HEK293 (cell line): ENCODE measurements around the gene EIF4G1.

Experiments used
- CTCF ChIA-PET: fragments of 350-600 bp; formaldehyde crosslinking; extraction: SDS; loops from one replicate; lab custom pipeline; 2021; ENCODE audit warnings: antibody characterized with exemption; lab: Yijun Ruan, JAX
- POLR2A ChIA-PET: fragments of 300-600 bp; formaldehyde crosslinking; extraction: SDS; loops from one replicate; lab custom pipeline; 2020; ENCODE audit warnings: antibody characterized with exemption, inconsistent platforms; lab: Yijun Ruan, JAX
- H3K27ac ChIP-seq: fragments of 200-500 bp; sonication (Bioruptor generic); 2 replicates; pipeline ENCODE4 v1.5.1; 2014; ENCODE audit warnings: low read depth, low read length, control low read depth, inconsistent platforms; ENCODE audit errors: extremely low read depth
- H3K36me3 ChIP-seq, 2 experiments: fragments of 200-500 bp in 1 of 2; sonication (Bioruptor generic) in 1 of 2; 1 replicate in 1 of 2; 2 replicates in 1 of 2; pipeline ENCODE4 v1.5.1; 2014 to 2017; ENCODE audit warnings: inconsistent platforms in 2 of 2, low read length in 2 of 2; ENCODE audit not compliant: control insufficient read depth in 2 of 2, insufficient read depth in 1 of 2
- H3K4me1 ChIP-seq: fragments of 200-500 bp; sonication (Bioruptor generic); 2 replicates; pipeline ENCODE4 v1.5.1; 2014; ENCODE audit warnings: mild to moderate bottlenecking, low read length, inconsistent platforms; ENCODE audit not compliant: control insufficient read depth, insufficient read depth
- H3K4me3 ChIP-seq: 2 replicates; pipeline ENCODE4 v1.5.1; 2011; ENCODE audit warnings: low read depth, mild to moderate bottlenecking, control low read depth, low read length, moderate library complexity
- H3K9me3 ChIP-seq: fragments of 200-500 bp; sonication (Bioruptor generic); 2 replicates; pipeline ENCODE4 v1.5.1; 2014; ENCODE audit warnings: low read depth, low read length, inconsistent platforms; ENCODE audit not compliant: control insufficient read depth, insufficient read depth
- BCL6B ChIP-seq: fragments of 450-650 bp; formaldehyde crosslinking; IDR thresholded peaks from 2 replicates; pipeline ENCODE4 v1.5.1; 2017; ENCODE audit warnings: missing biosample characterization, missing genetic modification characterization
- GLIS2 ChIP-seq: fragments of 450-650 bp; formaldehyde crosslinking; IDR thresholded peaks from 2 replicates; pipeline ENCODE4 v1.5.1; 2016; ENCODE audit warnings: missing biosample characterization, missing genetic modification characterization
- IKZF3 ChIP-seq: fragments of 450-650 bp; IDR thresholded peaks from 2 replicates; pipeline ENCODE4 v1.5.0; 2018; ENCODE audit warnings: missing biosample characterization, mild to moderate bottlenecking, missing genetic modification characterization, moderate library complexity
- PRDM1 ChIP-seq: fragments of 450-650 bp; formaldehyde crosslinking; IDR thresholded peaks from 2 replicates; pipeline ENCODE4; 2016; ENCODE audit warnings: missing biosample characterization, missing genetic modification characterization
- ZBTB17 ChIP-seq: fragments of 450-650 bp; formaldehyde crosslinking; IDR thresholded peaks from 2 replicates; pipeline ENCODE4 v1.5.1; 2016; ENCODE audit warnings: missing biosample characterization, missing genetic modification characterization
- ZFHX2 ChIP-seq: fragments of 450-650 bp; formaldehyde crosslinking; conservative IDR thresholded peaks from 2 replicates; pipeline ENCODE4 v1.5.1; 2016; ENCODE audit warnings: missing biosample characterization, missing genetic modification characterization
- ZNF132 ChIP-seq: fragments of 450-650 bp; formaldehyde crosslinking; IDR thresholded peaks from 2 replicates; pipeline ENCODE4 v1.5.1; 2017; ENCODE audit warnings: missing biosample characterization, missing genetic modification characterization, borderline replicate concordance
- ZNF311 ChIP-seq: fragments of 450-650 bp; formaldehyde crosslinking; IDR thresholded peaks from 2 replicates; pipeline ENCODE4 v1.5.1; 2017; ENCODE audit warnings: missing biosample characterization, missing genetic modification characterization, borderline replicate concordance
- ZNF544 ChIP-seq: fragments of 450-650 bp; formaldehyde crosslinking; IDR thresholded peaks from 2 replicates; pipeline ENCODE4 v1.5.0; 2017; ENCODE audit warnings: missing biosample characterization, missing genetic modification characterization
- ZNF791 ChIP-seq: fragments of 450-650 bp; formaldehyde crosslinking; IDR thresholded peaks from 2 replicates; pipeline ENCODE4 v1.5.1; 2016; ENCODE audit warnings: missing biosample characterization, missing genetic modification characterization
- ZSCAN4 ChIP-seq: fragments of 450-650 bp; formaldehyde crosslinking; IDR thresholded peaks from 2 replicates; pipeline ENCODE4 v1.5.1; 2017; ENCODE audit warnings: missing biosample characterization, missing genetic modification characterization
- ZXDB ChIP-seq: fragments of 450-650 bp; formaldehyde crosslinking; IDR thresholded peaks from 2 replicates; pipeline ENCODE4 v1.5.1; 2016; ENCODE audit warnings: missing biosample characterization, missing genetic modification characterization
- TF ChIP-seq, protein P1 (sequence below): fragments of 450-650 bp; formaldehyde crosslinking; IDR thresholded peaks from 2 replicates; pipeline ENCODE4 v1.5.1; 2017; ENCODE audit warnings: missing biosample characterization, missing genetic modification characterization
- TF ChIP-seq, protein P2 (sequence below): sonication (generic); formaldehyde crosslinking; IDR thresholded peaks from 2 replicates; pipeline ENCODE4 v1.8.1; 2022; ENCODE audit warnings: mild to moderate bottlenecking, moderate library complexity, missing genetic modification reagents

Gene EIF4G1

GRCh38 chr3:184327171-184327570 lies 12.8 kb downstream of the EIF4G1 start:
- no peak overlapping the region for H3K4me3 ChIP-seq
- H3K36me3 ChIP-seq: peaks cover 36 to 99% of the 10 kb centered on the region in 2 experiments
- no peaks in the 10 kb centered on the region for H3K9me3 ChIP-seq
- H3K27ac ChIP-seq: no peak overlapping the region
- TF ChIP-seq ZXDB (tag by site-specific recombination): no peak
- peak; percentile 15; the same call in 1 of the 2 replicates for TF ChIP-seq ZFHX2 (tag by site-specific recombination)
- no peak for TF ChIP-seq BCL6B (tag by site-specific recombination)
- TF ChIP-seq PRDM1 (tag by site-specific recombination): 0 out of 2 replicates have a peak, but pooled peaks have one; percentile 29
- TF ChIP-seq, protein P1, sequence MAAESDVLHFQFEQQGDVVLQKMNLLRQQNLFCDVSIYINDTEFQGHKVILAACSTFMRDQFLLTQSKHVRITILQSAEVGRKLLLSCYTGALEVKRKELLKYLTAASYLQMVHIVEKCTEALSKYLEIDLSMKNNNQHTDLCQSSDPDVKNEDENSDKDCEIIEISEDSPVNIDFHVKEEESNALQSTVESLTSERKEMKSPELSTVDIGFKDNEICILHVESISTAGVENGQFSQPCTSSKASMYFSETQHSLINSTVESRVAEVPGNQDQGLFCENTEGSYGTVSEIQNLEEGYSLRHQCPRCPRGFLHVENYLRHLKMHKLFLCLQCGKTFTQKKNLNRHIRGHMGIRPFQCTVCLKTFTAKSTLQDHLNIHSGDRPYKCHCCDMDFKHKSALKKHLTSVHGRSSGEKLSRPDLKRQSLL (tag by site-specific recombination): no peak
- no peak for TF ChIP-seq ZNF311 (tag by site-specific recombination)
- no peak for TF ChIP-seq ZNF132 (tag by site-specific recombination)
- no peak for TF ChIP-seq ZSCAN4 (tag by site-specific recombination)
- POLR2A ChIA-PET: interaction anchor here (1.2 kb wide), 1 partner anchor 24 kb away, joined by 3 read pairs; no protein-coding TSS in a partner anchor
- no peaks in the 10 kb centered on the region for H3K4me1 ChIP-seq
- CTCF ChIA-PET: no interaction called here

GRCh38 chr3:184328516-184328915 lies 14.1 kb downstream of the EIF4G1 start:
- H3K4me1 ChIP-seq: no peaks in the 10 kb centered on the region
- TF ChIP-seq GLIS2 (tag by site-specific recombination) (peak; percentile 31; the same call in 1 of the 2 replicates), ZNF544 (tag by site-specific recombination) (no peak)
- H3K36me3 ChIP-seq: peaks cover 36 to 99% of the 10 kb centered on the region in 2 experiments
- CTCF ChIA-PET: no interaction called here
- H3K27ac ChIP-seq: no peak overlapping the region
- POLR2A ChIA-PET: interaction anchor here (0.7 kb wide), 1 partner anchor 8 kb away, joined by 3 read pairs; no protein-coding TSS in a partner anchor
- no peak overlapping the region for H3K4me3 ChIP-seq
- no peaks in the 10 kb centered on the region for H3K9me3 ChIP-seq

GRCh38 chr3:184332370-184333090 lies 18.1 kb downstream of the EIF4G1 start:
- 0 out of 2 replicates have a peak, but pooled peaks have one; percentile 19 for TF ChIP-seq ZBTB17 (tag by site-specific recombination)
- TF ChIP-seq IKZF3: 0 out of 2 replicates have a peak, but pooled peaks have one; percentile 11
- TF ChIP-seq ZNF791 (tag by site-specific recombination): no peak
- TF ChIP-seq PRDM1 (tag by site-specific recombination): peak; percentile 64
- TF ChIP-seq, protein P2, sequence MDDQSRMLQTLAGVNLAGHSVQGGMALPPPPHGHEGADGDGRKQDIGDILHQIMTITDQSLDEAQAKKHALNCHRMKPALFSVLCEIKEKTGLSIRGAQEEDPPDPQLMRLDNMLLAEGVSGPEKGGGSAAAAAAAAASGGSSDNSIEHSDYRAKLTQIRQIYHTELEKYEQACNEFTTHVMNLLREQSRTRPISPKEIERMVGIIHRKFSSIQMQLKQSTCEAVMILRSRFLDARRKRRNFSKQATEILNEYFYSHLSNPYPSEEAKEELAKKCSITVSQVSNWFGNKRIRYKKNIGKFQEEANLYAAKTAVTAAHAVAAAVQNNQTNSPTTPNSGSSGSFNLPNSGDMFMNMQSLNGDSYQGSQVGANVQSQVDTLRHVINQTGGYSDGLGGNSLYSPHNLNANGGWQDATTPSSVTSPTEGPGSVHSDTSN (CRISPR knock-in tag): no peak
- H3K4me3 ChIP-seq: no peak overlapping the region
- no peaks in the 10 kb centered on the region for H3K9me3 ChIP-seq
- no peak overlapping the region for H3K27ac ChIP-seq
- peaks cover 18 to 84% of the 10 kb centered on the region in 2 experiments for H3K36me3 ChIP-seq
- CTCF ChIA-PET: no interaction called here
- H3K4me1 ChIP-seq: no peaks in the 10 kb centered on the region
- POLR2A ChIA-PET: interaction anchor here (1.4 kb wide), 1 partner anchor 17 kb away, joined by 4 read pairs; no protein-coding TSS in a partner anchor
